GM18858 (cell line): ENCODE measurements around the gene WSB1.
"Not testable (repeated sequence)": the region's sequence is repeated elsewhere in the genome, so short reads cannot be mapped to it uniquely, and the experiment has no call there.

Experiments used
- ATAC-seq: cut with Tn5 transposase; IDR thresholded peaks from one replicate; pipeline ENCODE4 v1.9.1; 2021; ENCODE audit not compliant: unreplicated experiment

The WSB1 gene

GRCh38 chr17:27315322-27315721 lies 21.4 kb downstream of the WSB1 start:
- ATAC-seq = no peak

GRCh38 chr17:27315796-27316465 lies 22.0 kb downstream of the WSB1 start:
- ATAC-seq = no peak

- no peak for ATAC-seq
These were observed 24.3 kb downstream of the WSB1 start for GRCh38 chr17:27318228-27318627.

DNA sequence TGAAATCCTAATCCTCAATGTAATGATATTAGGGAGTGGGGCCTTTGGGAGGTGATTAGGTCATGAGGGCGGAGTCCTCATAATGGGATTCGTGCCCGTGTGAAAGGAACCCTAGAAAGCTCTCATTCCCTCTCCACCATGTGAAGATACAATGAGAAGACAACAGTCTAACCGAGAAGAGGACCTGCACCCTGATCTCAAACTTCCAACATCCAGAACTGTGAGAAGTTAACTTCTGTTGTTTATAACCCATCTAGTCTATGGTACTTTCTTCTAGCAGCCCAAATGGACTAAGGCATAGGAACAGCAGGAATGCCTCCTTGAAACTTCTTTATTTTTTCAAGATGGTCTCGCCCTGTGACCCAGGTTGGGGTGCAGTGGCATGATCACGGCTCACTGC lies 24.7 kb downstream of the WSB1 start:
- ATAC-seq = no peak

DNA sequence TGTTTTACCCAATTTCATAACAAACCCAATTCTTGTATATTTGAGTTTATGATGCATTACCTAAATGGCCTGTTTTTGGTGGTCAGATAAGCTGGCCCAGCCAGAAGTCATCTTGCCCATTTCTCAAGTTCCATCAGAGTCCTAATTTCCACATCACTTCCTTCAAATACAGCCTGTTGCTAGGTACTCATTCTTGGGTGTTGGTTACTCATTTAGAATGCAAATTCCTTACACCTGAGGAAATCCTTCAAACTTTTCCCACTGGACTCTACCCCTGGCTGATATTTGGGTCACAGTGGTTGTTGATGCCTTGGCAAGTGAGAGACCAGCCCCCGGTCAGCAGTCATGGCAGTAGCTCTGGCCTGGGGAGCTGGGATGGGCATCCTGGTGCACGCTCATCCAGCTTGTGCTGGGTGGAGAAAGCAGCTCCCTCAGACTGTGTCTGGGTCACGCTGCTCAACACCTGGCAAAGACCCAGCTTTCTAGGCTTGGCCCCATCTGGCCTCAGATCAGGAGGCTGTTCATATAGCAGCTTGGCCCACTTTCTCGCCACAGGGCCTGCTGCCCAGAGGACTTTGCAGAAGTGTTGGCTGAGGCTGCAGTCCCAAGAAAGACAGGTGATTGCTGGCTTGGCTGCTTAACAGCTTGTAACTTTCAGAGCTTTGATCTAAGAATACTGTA lies 25.8 kb downstream of the WSB1 start:
- ATAC-seq = no peak

DNA sequence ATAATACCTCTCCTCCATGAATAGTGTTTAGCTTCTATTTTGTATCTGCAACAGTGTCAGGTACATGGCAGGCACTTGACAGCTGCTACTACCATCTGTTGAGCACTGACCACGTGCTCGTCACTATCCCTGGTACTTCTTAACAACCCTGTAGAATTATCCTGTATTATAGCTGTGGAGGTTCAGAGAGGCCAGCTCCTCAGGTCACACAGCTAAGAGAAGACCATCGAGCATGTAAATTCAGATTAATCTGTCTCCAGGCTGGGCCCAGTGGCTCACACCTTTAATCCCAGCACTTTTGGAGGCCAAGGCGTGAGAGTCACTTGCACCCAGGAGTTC lies 26.3 kb downstream of the WSB1 start:
- no peak for ATAC-seq

DNA sequence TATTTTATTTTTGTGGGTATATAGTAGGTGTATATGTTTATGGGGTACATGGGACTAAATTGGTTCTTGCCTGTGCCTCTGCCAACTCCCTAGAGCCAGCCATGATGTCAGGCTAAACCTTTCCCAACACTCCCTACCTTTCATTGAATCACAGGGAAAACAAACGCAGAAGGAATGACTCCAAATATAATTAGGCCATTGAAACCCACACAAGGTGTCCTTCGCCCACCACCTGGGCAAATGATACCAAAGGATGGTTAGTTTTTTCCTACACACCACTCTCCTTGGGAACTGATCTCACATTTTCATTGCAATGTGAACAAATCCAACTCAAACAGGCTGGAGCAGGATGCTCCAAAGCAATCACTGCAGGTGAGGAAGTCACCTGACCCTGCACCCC lies 27.5 kb downstream of the WSB1 start:
- no peak for ATAC-seq

- no peak for ATAC-seq
These were observed 28.1 kb downstream of the WSB1 start for GRCh38 chr17:27322026-27322425.

DNA sequence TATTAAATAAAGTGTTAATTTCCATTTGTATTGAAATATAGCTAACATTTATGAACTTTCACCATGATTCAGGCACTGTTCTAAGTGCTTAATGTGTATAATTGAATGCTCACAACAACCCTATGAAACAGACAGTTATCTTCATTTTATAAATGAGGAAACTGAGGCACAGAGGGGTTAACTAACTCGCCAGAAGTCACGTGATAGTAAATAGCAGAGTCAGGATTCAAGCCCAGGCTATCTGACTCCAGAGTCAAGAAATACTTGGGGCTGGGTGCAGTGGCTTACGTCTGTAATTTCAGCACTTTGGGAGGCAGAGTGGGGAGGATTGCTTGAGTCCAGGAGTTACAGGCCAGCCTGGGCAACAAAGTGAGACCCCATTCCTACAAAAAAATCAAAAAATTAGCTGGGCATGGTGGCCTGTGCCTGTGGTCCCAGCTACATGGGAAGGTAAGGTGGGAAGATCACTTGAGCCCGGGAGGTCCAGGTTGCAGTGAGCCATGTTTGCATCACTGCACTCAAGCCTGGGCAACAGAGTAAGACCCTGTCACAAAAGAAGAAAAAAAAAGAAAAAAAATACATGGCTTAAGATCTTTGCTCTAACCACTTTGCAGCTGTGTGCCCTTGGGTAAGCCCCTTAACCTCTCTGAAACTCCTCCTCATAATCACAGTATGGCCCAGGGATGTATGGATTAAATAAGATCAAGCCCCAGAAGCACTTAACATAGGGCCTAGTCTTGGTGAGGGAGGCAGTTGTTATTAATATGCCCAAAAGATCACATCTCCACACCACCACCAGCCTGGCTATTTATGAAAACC lies 29.0 kb downstream of the WSB1 start:
- ATAC-seq = no peak

DNA sequence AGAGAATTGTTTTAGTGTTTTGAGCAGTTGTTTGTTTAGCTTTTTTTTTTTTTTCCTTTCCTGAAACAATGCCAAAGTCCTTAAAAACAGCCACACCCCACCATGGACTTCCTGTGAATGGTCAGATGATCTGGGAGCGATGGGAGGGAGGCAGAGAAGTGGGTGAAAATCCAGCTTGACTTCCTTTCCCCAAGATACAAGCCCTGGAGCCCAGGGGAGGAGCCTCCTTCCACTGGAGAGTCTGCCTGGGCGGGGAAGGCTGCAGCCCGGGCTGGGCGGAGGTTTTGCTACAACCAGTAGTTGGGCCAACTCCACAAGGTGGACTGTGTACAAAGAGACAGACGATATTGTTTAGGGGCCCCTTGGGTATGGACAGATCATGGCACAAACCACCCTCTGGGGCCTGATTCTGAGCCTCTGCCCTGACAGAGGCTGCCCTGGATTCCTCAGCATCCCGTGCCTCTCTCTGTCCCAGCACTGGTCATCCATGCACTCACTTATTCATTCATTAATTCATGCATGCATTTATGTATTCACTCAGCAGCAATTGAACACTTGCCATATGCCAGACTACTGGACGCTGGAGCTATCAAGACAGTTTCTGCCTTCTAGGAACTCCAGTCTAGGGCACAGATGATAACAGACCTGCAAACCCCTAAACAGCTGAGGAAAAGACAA lies 29.8 kb downstream of the WSB1 start:
- no peak for ATAC-seq

DNA sequence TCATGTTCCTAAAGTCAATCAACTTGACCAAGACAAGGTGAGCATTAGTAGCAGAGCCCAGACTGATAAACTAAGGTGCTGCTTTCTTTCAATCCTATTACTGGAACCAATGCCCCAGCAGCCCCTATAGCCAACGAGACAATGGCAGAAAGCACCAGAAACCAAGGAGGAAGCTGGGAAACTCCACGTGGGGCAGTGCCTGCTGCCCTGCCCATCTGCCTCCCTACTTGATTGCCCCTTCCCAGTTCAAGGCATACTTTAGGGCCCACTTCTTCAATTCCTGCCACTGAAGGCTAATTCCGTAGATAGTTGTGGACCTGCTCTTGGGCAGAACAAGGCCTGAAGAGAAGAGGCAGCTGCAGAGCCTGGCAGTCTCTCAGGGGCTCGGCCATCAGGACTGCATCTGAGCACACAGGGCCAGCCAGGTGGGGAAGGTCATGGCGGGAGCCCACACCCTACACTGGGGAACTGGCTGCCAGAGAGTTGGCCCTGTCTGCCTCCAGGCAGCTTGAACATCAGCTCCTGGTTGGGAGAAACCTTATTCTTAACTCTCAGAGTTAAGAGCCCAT lies 30.9 kb downstream of the WSB1 start:
- no peak for ATAC-seq

GRCh38 chr17:27326051-27326450 lies 32.1 kb downstream of the WSB1 start:
- no peak for ATAC-seq

- no peak for ATAC-seq
These were observed 32.7 kb downstream of the WSB1 start for GRCh38 chr17:27326585-27326984.

DNA sequence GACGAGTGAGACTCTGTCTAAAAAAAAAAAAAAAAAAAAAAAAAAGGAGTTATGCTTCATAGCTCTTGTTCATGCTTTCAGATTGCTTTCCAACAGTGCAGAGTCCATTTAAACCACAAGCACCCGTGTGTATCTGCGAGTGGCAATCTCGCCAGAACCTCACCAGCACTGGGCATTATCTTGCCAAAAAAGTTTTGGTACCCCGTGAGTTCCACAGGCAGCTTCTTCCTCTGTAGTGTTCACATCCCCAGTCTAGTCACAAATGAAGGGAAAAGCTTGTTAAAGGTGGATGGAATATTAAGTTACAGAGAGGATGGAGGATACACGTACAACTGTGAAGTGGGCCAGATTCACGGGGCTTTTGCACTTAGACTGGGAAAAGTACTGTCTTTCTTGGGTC lies 33.5 kb downstream of the WSB1 start:
- no peak for ATAC-seq

- ATAC-seq = no peak
These were observed 34.0 kb downstream of the WSB1 start for GRCh38 chr17:27327871-27328270.

GRCh38 chr17:27328686-27329085 lies 34.8 kb downstream of the WSB1 start:
- not testable (repeated sequence) for ATAC-seq

- ATAC-seq = no peak
These were observed 35.4 kb downstream of the WSB1 start for GRCh38 chr17:27329146-27329805.

DNA sequence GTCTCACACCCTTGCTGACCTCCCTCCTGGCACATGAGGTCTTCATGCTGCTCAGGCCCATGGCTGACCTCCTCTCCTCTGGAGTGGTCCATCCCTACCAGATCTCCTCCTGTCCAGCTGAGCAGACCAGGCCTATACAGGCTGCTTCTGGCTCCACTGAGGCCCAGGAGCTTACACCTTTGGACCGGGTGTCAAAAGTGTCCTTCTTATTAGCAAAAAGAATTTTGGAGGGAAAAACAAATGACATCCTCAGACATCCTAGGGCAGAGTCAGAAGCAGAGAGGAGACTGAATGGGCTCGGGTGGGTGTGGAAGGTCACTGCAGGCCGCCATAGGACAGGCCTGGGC lies 38.1 kb downstream of the WSB1 start:
- no peak for ATAC-seq

DNA sequence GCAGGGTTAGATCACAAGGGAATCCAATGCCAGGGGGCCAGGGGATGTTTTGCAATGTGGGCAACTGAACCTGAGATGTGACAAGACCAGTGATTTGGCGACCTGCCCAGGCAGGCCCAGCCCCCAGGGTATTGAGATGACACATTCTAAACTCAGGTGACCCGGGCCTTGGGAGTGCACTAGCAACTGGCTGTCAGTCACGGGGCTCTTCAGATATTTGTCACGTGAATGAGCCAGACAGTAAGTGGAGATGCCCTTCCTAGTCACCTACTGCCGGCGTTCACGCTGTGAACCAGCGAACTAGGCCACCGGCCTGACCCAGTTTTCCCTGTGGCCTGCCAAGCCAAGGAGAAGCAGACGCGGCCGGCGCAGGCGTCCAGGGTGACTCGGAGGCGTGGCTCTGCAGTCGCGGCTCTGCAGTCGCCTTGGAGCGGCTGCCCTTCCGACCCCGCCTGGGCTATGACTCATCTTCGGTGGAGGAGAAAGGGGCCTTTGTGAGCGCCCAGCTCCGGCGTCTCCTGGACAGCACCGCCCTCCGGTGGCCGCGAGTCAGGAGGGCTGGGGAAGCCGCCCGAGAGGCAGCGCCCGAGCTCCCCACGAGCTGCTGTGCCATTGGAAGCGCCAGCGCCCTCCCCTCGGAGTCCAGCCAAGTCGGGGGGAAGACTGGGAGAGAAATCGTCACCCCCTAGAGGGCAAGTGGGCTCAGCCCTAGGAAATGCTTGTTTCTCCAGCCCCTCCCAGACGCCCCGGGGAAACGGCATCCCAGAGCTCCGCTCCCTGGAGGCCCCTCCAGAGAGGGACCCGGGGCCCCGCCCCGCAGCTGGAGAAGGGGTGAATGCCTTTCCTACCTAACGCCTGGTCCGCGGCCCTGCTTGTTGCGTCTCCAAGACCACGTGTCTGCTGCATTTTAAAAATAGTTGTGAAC lies 38.8 kb downstream of the WSB1 start:
- peak; percentile 80 for ATAC-seq
